Measurements from ENCODE around the gene PEX7. TPM values are rescaled to one million over a fixed set of nuclear protein-coding genes. Genes with fewer than 3 reads are reported as not detected.

Gene PEX7
- total RNA-seq, 2 donors from 2014 or later = 8.9 to 17.9 TPM

- no peak for ATAC-seq
- Histone ChIP-seq H3K27ac (peak overlapping the region in 2 of 4 donors; percentile 81), H3K36me3 (replicated peaks in 1 of 2; ENCODE audit: insufficient read depth in 1 of 2, low read depth in 2 of 2) (no peaks in the 10 kb centered on the region), H3K27me3 (no peaks in the 10 kb centered on the region), H3K4me1 (peaks cover 59% of the 10 kb centered on the region), H3K9me3 (no peaks in the 10 kb centered on the region), H3K4me3 (no peak overlapping the region)
- no peak for DNase-seq
- intact Hi-C loops (cut with DNase I) = no loop called here
- TF ChIP-seq CTCF (IDR thresholded peaks at IDR 0.05) = no peak
- no peak for TF ChIP-seq POLR2A (IDR thresholded peaks at IDR 0.05)
- WGBS, 2 donors = 65 to 84% methylated on average over 3 of the region's 3 CpGs
Observed at GRCh38 chr6:136775081-136775480, 47.3 kb upstream of the PEX7 start.

DNA sequence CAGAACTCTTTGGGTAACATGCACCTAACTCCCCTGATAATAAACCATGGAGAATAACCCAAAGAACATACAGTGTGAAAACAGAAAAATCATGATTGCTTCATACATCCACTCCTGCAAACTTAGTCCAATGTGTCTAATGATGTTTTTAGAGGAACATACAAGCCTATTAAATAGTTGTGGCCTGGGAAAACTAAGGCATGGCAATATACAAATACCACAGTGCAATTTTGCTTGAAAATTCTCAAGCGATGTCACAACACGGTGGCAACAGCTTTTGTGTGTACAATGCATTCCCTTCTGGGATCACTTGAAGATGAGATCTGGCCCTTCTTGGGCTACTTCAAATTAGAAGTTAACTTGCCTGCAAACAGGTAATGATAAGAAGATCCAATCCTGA lies 46.8 kb upstream of the PEX7 start:
- Histone ChIP-seq H3K4me3 (no peak overlapping the region), H3K36me3 (replicated peaks in 1 of 2; ENCODE audit: insufficient read depth in 1 of 2, low read depth in 2 of 2) (no peaks in the 10 kb centered on the region), H3K27ac (peak overlapping the region in 2 of 4 donors; percentile 81), H3K27me3 (no peaks in the 10 kb centered on the region), H3K4me1 (peaks cover 62% of the 10 kb centered on the region), H3K9me3 (no peaks in the 10 kb centered on the region)
- intact Hi-C loops (cut with DNase I) = no loop called here
- WGBS, 2 donors = 71 to 75% methylated on average over 2 of the region's 2 CpGs
- TF ChIP-seq CTCF (IDR thresholded peaks at IDR 0.05) = no peak
- no peak for TF ChIP-seq POLR2A (IDR thresholded peaks at IDR 0.05)
- ATAC-seq = no peak
- DNase-seq = no peak

- Histone ChIP-seq H3K36me3 (replicated peaks in 1 of 2; ENCODE audit: insufficient read depth in 1 of 2, low read depth in 2 of 2) (no peaks in the 10 kb centered on the region), H3K27ac (no peak overlapping the region), H3K9me3 (no peaks in the 10 kb centered on the region), H3K4me1 (peaks cover 44% of the 10 kb centered on the region), H3K27me3 (no peaks in the 10 kb centered on the region), H3K4me3 (no peak overlapping the region)
- TF ChIP-seq POLR2A (IDR thresholded peaks at IDR 0.05) = no peak
- TF ChIP-seq CTCF (IDR thresholded peaks at IDR 0.05) = no peak
- DNase-seq (no peak), ATAC-seq (no peak)
- intact Hi-C loops (cut with DNase I) = no loop called here
- WGBS, 2 donors = 53 to 56% methylated on average over 3 of the region's 3 CpGs
Observed at GRCh38 chr6:136777651-136778050, 44.7 kb upstream of the PEX7 start.

DNA sequence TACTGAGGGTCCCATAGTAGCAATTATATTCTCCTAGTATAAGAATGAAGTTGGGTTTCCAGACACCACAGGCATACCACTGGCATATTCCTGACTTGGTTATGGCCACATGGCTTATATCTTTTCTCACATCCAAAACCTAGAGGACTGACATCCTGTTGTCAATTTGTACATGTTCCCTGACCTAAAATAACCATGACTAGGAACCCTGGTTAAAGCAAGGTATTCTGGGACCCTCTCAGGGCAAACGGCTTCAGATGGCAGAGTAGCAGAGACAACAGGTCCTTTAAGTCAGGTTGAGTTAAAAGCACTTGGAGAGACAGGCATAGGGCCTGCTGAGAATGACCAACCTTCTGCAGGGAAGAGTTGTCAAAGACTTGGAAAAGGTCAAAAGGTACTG lies 42.7 kb upstream of the PEX7 start:
- no peak overlapping the region for H3K4me3 ChIP-seq
- no peak for TF ChIP-seq CTCF (IDR thresholded peaks at IDR 0.05)
- no peak for TF ChIP-seq POLR2A (IDR thresholded peaks at IDR 0.05)
- H3K4me1 ChIP-seq = peaks cover 43% of the 10 kb centered on the region
- ATAC-seq = no peak
- 44 to 67% methylated on average over 1 of the region's 1 CpG for WGBS, 2 donors
- H3K36me3 ChIP-seq (replicated peaks in 1 of 2; ENCODE audit: insufficient read depth in 1 of 2, low read depth in 2 of 2) = no peaks in the 10 kb centered on the region
- intact Hi-C loops (cut with DNase I) = no loop called here
- H3K9me3 ChIP-seq = no peaks in the 10 kb centered on the region
- H3K27me3 ChIP-seq = no peaks in the 10 kb centered on the region
- H3K27ac ChIP-seq = no peak overlapping the region
- no peak for DNase-seq

DNA sequence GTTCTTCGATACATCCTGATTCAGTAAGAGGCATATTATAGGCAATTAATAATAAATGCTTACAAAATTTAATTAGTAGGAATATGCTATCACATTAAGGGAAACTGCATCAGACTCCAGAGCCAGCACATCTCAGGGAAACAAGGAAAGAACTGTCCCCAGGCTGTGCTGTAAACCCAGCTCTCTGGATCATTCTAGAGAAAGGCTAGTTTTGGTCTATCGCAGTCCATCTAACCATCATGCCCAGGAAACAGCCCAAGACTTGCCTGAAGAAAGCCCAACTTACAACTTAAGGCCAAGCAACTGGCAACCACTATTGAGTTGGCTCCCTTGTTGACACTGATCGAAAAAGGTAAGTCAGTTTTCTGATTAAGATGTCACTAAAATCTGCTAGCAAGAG lies 41.4 kb upstream of the PEX7 start:
- Histone ChIP-seq H3K27me3 (no peaks in the 10 kb centered on the region), H3K4me3 (no peak overlapping the region), H3K9me3 (no peaks in the 10 kb centered on the region), H3K27ac (peak overlapping the region in 1 of 4 donors; percentile 19), H3K36me3 (replicated peaks in 1 of 2; ENCODE audit: insufficient read depth in 1 of 2, low read depth in 2 of 2) (no peaks in the 10 kb centered on the region), H3K4me1 (peaks cover 44% of the 10 kb centered on the region)
- WGBS, 2 donors = 73 to 76% methylated on average over 3 of the region's 3 CpGs
- intact Hi-C loops (cut with DNase I) = no loop called here
- DNase-seq = no peak
- ATAC-seq = no peak
- no peak for TF ChIP-seq CTCF (IDR thresholded peaks at IDR 0.05)
- TF ChIP-seq POLR2A (IDR thresholded peaks at IDR 0.05) = no peak
